ENCODE results near the gene TUBB.

DNA sequence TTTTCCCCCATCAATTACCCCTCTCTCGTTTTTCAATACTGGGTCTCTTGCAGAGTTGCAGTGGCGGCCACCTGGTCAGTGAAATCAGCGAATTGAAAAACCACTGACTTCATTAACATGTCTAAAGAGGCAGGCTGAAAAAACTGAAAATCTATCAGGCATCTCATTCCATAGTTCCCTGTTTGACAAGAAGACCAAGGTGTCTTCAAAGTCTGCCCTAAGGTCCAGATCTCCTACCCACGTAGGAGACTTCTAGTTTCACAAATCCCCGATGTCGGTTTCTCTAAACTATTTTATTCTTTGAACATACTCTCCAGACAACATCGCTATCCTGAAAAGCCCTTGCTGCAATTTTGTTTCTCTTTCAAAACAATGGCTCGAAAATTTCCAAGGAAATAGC is 796 bp upstream of the TUBB start:
- no peak for TF ChIP-seq POLR2A (IDR thresholded peaks at IDR 0.05; ENCODE audit: low read depth, low read length)
- no peak for TF ChIP-seq POLR2AphosphoS5 (IDR thresholded peaks at IDR 0.05; ENCODE audit: insufficient read depth, low read depth, low read length)
- TF ChIP-seq FOS (IDR thresholded peaks at IDR 0.05; ENCODE audit: borderline replicate concordance, insufficient read depth, low read length), result no peak
- no peak for TF ChIP-seq EZH2 (IDR thresholded peaks at IDR 0.05; ENCODE audit: borderline replicate concordance, low read depth, low read length, severe bottlenecking)
- TF ChIP-seq, protein P1, sequence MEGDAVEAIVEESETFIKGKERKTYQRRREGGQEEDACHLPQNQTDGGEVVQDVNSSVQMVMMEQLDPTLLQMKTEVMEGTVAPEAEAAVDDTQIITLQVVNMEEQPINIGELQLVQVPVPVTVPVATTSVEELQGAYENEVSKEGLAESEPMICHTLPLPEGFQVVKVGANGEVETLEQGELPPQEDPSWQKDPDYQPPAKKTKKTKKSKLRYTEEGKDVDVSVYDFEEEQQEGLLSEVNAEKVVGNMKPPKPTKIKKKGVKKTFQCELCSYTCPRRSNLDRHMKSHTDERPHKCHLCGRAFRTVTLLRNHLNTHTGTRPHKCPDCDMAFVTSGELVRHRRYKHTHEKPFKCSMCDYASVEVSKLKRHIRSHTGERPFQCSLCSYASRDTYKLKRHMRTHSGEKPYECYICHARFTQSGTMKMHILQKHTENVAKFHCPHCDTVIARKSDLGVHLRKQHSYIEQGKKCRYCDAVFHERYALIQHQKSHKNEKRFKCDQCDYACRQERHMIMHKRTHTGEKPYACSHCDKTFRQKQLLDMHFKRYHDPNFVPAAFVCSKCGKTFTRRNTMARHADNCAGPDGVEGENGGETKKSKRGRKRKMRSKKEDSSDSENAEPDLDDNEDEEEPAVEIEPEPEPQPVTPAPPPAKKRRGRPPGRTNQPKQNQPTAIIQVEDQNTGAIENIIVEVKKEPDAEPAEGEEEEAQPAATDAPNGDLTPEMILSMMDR (IDR thresholded peaks at IDR 0.05; ENCODE audit: extremely low read depth in 1 of 2, insufficient read depth in 1 of 2, low read depth in 1 of 2, low read length in 2 of 2), result no peak
- TF ChIP-seq, protein P2, sequence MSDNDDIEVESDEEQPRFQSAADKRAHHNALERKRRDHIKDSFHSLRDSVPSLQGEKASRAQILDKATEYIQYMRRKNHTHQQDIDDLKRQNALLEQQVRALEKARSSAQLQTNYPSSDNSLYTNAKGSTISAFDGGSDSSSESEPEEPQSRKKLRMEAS (IDR thresholded peaks at IDR 0.05; ENCODE audit: insufficient read depth, insufficient read length), result no peak
- no peak for TF ChIP-seq JUN (IDR thresholded peaks at IDR 0.05; ENCODE audit: borderline replicate concordance, insufficient read depth, insufficient read length, low read depth)
- no peak for TF ChIP-seq GATA2 (IDR thresholded peaks at IDR 0.05; ENCODE audit: insufficient read depth, insufficient read length, low read depth, low read length)
